Smooth muscle cell (in vitro differentiated cells): Measurements from ENCODE around the gene DENND1A. TPM values are rescaled to one million over a fixed set of nuclear protein-coding genes. Genes with fewer than 3 reads are reported as not detected.

ENCODE experiments used
- DNase-seq: peaks from one replicate; lab custom pipeline; 2025; ENCODE audit not compliant: unreplicated experiment; lab: John Stamatoyannopoulos, UW
- H2AFZ ChIP-seq: fragments of 200-600 bp; sonication (generic); 2 replicates; pipeline ENCODE4 v1.6.0; 2016; ENCODE audit warnings: antibody characterized with exemption, low read depth, mild to moderate bottlenecking
- H3F3A ChIP-seq: fragments of 200-600 bp; sonication (generic); 2 replicates; pipeline ENCODE4 v1.6.0; 2017; ENCODE audit warnings: antibody characterized with exemption, low read depth
- H3K27ac ChIP-seq: fragments of 200-600 bp; sonication (generic); 2 replicates; pipeline ENCODE4 v1.5.1; 2016; ENCODE audit warnings: low read depth, mild to moderate bottlenecking
- H3K27me3 ChIP-seq: fragments of 200-600 bp; sonication (generic); 2 replicates; pipeline ENCODE4 v1.6.1; 2016; ENCODE audit warnings: low read depth, mild to moderate bottlenecking
- H3K36me3 ChIP-seq: fragments of 200-600 bp; sonication (generic); 2 replicates; pipeline ENCODE4 v1.5.1; 2016; ENCODE audit warnings: low read depth
- H3K4me1 ChIP-seq: fragments of 200-600 bp; sonication (generic); 2 replicates; pipeline ENCODE4 v1.5.1; 2016; ENCODE audit warnings: low read depth
- H3K4me2 ChIP-seq: fragments of 200-600 bp; sonication (generic); 2 replicates; pipeline ENCODE4 v1.6.0; 2016; ENCODE audit warnings: mild to moderate bottlenecking
- H3K4me3 ChIP-seq: fragments of 200-600 bp; sonication (generic); 2 replicates; pipeline ENCODE4 v1.5.1; 2016; ENCODE audit warnings: mild to moderate bottlenecking
- H3K79me2 ChIP-seq: fragments of 200-600 bp; sonication (generic); 2 replicates; pipeline ENCODE4 v1.6.0; 2016; ENCODE audit warnings: low read depth, mild to moderate bottlenecking
- H3K9ac ChIP-seq: fragments of 200-600 bp; sonication (generic); 2 replicates; pipeline ENCODE4 v1.6.0; 2016; ENCODE audit warnings: low read depth
- H3K9me3 ChIP-seq: fragments of 200-600 bp; sonication (generic); replicated peaks from 2 replicates; pipeline ENCODE4 v1.5.1; 2016; ENCODE audit warnings: low read depth
- H4K20me1 ChIP-seq: fragments of 200-600 bp; sonication (generic); 2 replicates; pipeline ENCODE4 v1.6.0; 2016; ENCODE audit warnings: low read depth
- CTCF ChIP-seq: fragments of 200-600 bp; sonication (generic); IDR thresholded peaks from 2 replicates; pipeline ENCODE4 v1.5.1; 2017; ENCODE audit warnings: borderline replicate concordance, mild to moderate bottlenecking, antibody characterized with exemption; ENCODE audit not compliant: insufficient read depth, poor library complexity, severe bottlenecking
- WGBS: methylation state at CpG from one replicate; pipeline ENCODE4 v1.1.7; 2016; ENCODE audit warnings: low lambda C conversion rate; 5-methylcytosine and 5-hydroxymethylcytosine counted together
- polyA plus RNA-seq: library from polyadenylated mRNA; unstranded; fragments of >200 nt; fragmentation: Nextera tagmentation; extraction: Ambion mirVana; gene quantifications from 2 replicates; pipeline ENCODE4 v1.2.1, GENCODE V29; 2016
- total RNA-seq: library from RNA; depleted of rRNA; stranded (reverse); fragments of >200 nt; gene quantifications from 2 replicates; pipeline ENCODE4 v1.2.3, GENCODE V29; 2014

The DENND1A gene
- total and polyA plus RNA-seq, 2 experiments from 2014 or later, result 8.1 to 20.2 TPM

- no peak for DNase-seq
- H3K27me3 ChIP-seq, result peaks cover 53% of the 10 kb centered on the region
- WGBS, result 94% methylated on average over 16 of the region's 16 CpGs
These were observed 250.5 kb downstream of the DENND1A start for GRCh38 chr9:123679330-123679987.

GRCh38 chr9:123678878-123679329 is 251.0 kb downstream of the DENND1A start:
- peaks cover 48% of the 10 kb centered on the region for H3K27me3 ChIP-seq
- H4K20me1 ChIP-seq, result peaks cover 40% of the 10 kb centered on the region
- no peak overlapping the region for H3K4me3 ChIP-seq
- H3K36me3 ChIP-seq, result no peaks in the 10 kb centered on the region
- no peaks in the 10 kb centered on the region for H3K79me2 ChIP-seq
- TF ChIP-seq CTCF, result no peak
- peak overlapping the region; percentile 60 for H3K4me2 ChIP-seq
- no peak overlapping the region for H2AFZ ChIP-seq
- peaks cover 7% of the 10 kb centered on the region for H3K4me1 ChIP-seq
- no peak overlapping the region for H3K27ac ChIP-seq
- no peaks in the 10 kb centered on the region for H3F3A ChIP-seq
- no peak overlapping the region for H3K9ac ChIP-seq
- H3K9me3 ChIP-seq, result no peaks in the 10 kb centered on the region
- DNase-seq, result no peak
- 19% methylated on average over 5 of the region's 5 CpGs for WGBS

More at GRCh38 chr9:123679330-123679987, 250.5 kb downstream of the DENND1A start:
- Histone ChIP-seq H3K9ac (no peak overlapping the region), H3K79me2 (no peaks in the 10 kb centered on the region), H3K27ac (no peak overlapping the region), H4K20me1 (peaks cover 45% of the 10 kb centered on the region), H3K36me3 (no peaks in the 10 kb centered on the region), H3K4me3 (no peak overlapping the region), H3K9me3 (no peaks in the 10 kb centered on the region), H2AFZ (no peak overlapping the region), H3K4me1 (peaks cover 7% of the 10 kb centered on the region), H3K4me2 (peak overlapping the region; percentile 60), H3F3A (no peaks in the 10 kb centered on the region)
- no peak for TF ChIP-seq CTCF

- DNase-seq, result no peak
These were observed 251.7 kb downstream of the DENND1A start for GRCh38 chr9:123678038-123678877.

More at GRCh38 chr9:123678038-123678877, 251.7 kb downstream of the DENND1A start:
- TF ChIP-seq CTCF, result no peak
- H3F3A ChIP-seq, result no peaks in the 10 kb centered on the region
- peaks cover 7% of the 10 kb centered on the region for H3K4me1 ChIP-seq
- peak overlapping the region; percentile 60 for H3K4me2 ChIP-seq
- H2AFZ ChIP-seq, result no peak overlapping the region
- no peak overlapping the region for H3K4me3 ChIP-seq
- H3K27me3 ChIP-seq, result peaks cover 41% of the 10 kb centered on the region
- no peak overlapping the region for H3K9ac ChIP-seq
- H3K9me3 ChIP-seq, result no peaks in the 10 kb centered on the region
- 33% methylated on average over 15 of the region's 15 CpGs for WGBS
- H4K20me1 ChIP-seq, result peaks cover 37% of the 10 kb centered on the region
- H3K79me2 ChIP-seq, result no peaks in the 10 kb centered on the region
- no peak overlapping the region for H3K27ac ChIP-seq
- H3K36me3 ChIP-seq, result no peaks in the 10 kb centered on the region
